Measurements from ENCODE around the gene PATJ. TPM values are rescaled to one million over a fixed set of nuclear protein-coding genes. Genes with fewer than 3 reads are reported as not detected.
"Not testable (repeated sequence)": the region's sequence is repeated elsewhere in the genome, so short reads cannot be mapped to it uniquely, and the experiment has no call there.

The PATJ gene
- total RNA-seq, 2 donors from 2014 or later, result 42.7 to 67.5 TPM

DNA sequence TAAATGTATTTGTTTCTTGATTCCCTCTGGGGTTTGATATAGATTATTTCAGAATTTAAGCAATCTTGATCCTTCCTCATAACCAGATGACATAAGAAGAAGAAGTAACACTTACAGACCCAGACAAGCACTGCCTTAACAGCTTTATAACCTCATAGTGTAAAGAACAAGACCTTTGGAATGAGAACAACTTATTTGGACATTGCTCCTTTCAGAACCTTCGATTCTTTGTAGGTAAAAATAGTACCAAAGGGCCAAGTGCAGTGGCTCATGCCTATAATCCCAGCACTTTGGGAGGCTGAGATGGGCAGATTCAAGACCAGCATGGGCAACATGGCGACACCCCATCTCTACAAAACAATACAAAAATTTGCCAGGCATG, 32.4 kb upstream of the PATJ start:
- H3K4me1 ChIP-seq (replicated peaks), result no peaks in the 10 kb centered on the region
- no peaks in the 10 kb centered on the region for H3K27me3 ChIP-seq (replicated peaks; ENCODE audit: insufficient read depth)
- H3K27ac ChIP-seq, result no peak overlapping the region
- 94% methylated on average over 2 of the region's 2 CpGs for WGBS
- H3K9me3 ChIP-seq, result no peaks in the 10 kb centered on the region
- DNase-seq (ENCODE audit: low spot score), result no peak
- intact Hi-C loops (cut with DNase I), result no loop called here
- no peak overlapping the region for H3K4me3 ChIP-seq
- H3K36me3 ChIP-seq, result no peaks in the 10 kb centered on the region
- TF ChIP-seq POLR2A (IDR thresholded peaks at IDR 0.05) (no peak), POLR2AphosphoS5 (IDR thresholded peaks at IDR 0.05) (no peak)
- TF ChIP-seq, protein P1, sequence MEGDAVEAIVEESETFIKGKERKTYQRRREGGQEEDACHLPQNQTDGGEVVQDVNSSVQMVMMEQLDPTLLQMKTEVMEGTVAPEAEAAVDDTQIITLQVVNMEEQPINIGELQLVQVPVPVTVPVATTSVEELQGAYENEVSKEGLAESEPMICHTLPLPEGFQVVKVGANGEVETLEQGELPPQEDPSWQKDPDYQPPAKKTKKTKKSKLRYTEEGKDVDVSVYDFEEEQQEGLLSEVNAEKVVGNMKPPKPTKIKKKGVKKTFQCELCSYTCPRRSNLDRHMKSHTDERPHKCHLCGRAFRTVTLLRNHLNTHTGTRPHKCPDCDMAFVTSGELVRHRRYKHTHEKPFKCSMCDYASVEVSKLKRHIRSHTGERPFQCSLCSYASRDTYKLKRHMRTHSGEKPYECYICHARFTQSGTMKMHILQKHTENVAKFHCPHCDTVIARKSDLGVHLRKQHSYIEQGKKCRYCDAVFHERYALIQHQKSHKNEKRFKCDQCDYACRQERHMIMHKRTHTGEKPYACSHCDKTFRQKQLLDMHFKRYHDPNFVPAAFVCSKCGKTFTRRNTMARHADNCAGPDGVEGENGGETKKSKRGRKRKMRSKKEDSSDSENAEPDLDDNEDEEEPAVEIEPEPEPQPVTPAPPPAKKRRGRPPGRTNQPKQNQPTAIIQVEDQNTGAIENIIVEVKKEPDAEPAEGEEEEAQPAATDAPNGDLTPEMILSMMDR (IDR thresholded peaks at IDR 0.05), result no peak

- H3K4me1 ChIP-seq (replicated peaks); intact Hi-C loops (cut with DNase I); H3K27me3 ChIP-seq (replicated peaks; ENCODE audit: insufficient read depth); H3K9me3 ChIP-seq; H3K27ac ChIP-seq; H3K36me3 ChIP-seq; H3K4me3 ChIP-seq; DNase-seq (ENCODE audit: low spot score): not testable (repeated sequence)
- WGBS, result 77% methylated on average over 4 of the region's 4 CpGs
Observed at GRCh38 chr1:61711257-61711656, 31.0 kb upstream of the PATJ start.

GRCh38 chr1:61711969-61712368, 30.3 kb upstream of the PATJ start:
- H3K4me3 ChIP-seq, result no peak overlapping the region
- no peaks in the 10 kb centered on the region for H3K4me1 ChIP-seq (replicated peaks)
- no peaks in the 10 kb centered on the region for H3K27me3 ChIP-seq (replicated peaks; ENCODE audit: insufficient read depth)
- H3K9me3 ChIP-seq, result no peaks in the 10 kb centered on the region
- intact Hi-C loops (cut with DNase I), result no loop called here
- no peak for DNase-seq (ENCODE audit: low spot score)
- H3K27ac ChIP-seq, result no peak overlapping the region
- no peaks in the 10 kb centered on the region for H3K36me3 ChIP-seq
- TF ChIP-seq, protein P1 (IDR thresholded peaks at IDR 0.05), result no peak
- no peak for TF ChIP-seq POLR2A (IDR thresholded peaks at IDR 0.05)
- TF ChIP-seq POLR2AphosphoS5 (IDR thresholded peaks at IDR 0.05), result no peak

DNA sequence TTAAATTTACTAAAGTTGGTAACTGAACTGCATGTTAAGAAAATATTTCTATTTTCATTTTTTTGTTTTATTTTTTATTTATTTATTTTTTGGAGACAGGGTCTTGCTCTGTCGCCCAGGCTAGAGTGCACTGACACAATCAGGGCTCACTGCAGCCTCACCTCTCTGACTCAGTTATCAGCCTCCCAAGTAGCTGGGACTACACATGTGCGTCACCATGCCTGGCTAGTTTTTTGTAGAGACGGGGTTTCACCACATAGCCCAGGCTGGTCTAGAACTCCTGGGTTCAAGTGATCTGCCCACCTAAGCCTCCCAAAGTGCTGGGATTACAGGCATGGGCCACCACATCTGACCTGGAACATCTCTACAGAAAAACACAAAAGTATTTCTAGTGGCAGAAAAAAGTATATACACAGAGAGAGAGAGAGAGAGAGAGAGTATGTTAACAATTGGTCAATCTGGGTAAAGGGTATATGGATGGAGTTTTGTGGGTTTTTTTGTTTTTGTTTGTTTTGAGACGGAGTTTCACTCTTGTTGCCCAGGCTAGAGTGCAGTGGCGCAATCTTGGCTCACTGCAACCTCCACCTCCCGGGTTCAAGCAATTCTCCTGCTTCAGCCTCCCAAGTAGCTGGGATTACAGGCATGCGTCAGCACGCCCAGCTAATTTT, 23.1 kb upstream of the PATJ start:
- H3K9me3 ChIP-seq; intact Hi-C loops (cut with DNase I); H3K4me3 ChIP-seq; H3K27me3 ChIP-seq (replicated peaks; ENCODE audit: insufficient read depth); H3K27ac ChIP-seq; H3K36me3 ChIP-seq; H3K4me1 ChIP-seq (replicated peaks); DNase-seq (ENCODE audit: low spot score): not testable (repeated sequence)
- 89% methylated on average over 8 of the region's 8 CpGs for WGBS

- Histone ChIP-seq H3K27me3 (replicated peaks; ENCODE audit: insufficient read depth) (no peaks in the 10 kb centered on the region), H3K27ac (peak overlapping the region; percentile 88 to 91), H3K9me3 (no peaks in the 10 kb centered on the region), H3K4me3 (peak overlapping the region; percentile 84 to 92), H3K4me1 (replicated peaks) (no peaks in the 10 kb centered on the region), H3K36me3 (no peaks in the 10 kb centered on the region)
- DNase-seq (ENCODE audit: low spot score), result no peak
- intact Hi-C loops (cut with DNase I), result loop anchor here (2.0 to 10.0 kb wide), 2 partner anchors 18 to 680 kb away; partner anchors contain the start of gene PATJ
- TF ChIP-seq POLR2AphosphoS5 (IDR thresholded peaks at IDR 0.05) (no peak), POLR2A (IDR thresholded peaks at IDR 0.05) (no peak)
- TF ChIP-seq, protein P1 (IDR thresholded peaks at IDR 0.05), result no peak
- 0% methylated on average over 3 of the region's 3 CpGs for WGBS
Observed at GRCh38 chr1:61724506-61724812, 17.8 kb upstream of the PATJ start.
